Vagina (tissue), 2 donors: ENCODE data around the gene NACC2.

ENCODE experiments used
- CTCF ChIP-seq, 3 experiments: fragments of 450-650 bp in 2 of 3; fragments of 200-600 bp in 1 of 3; sonication (generic) in 1 of 3; IDR thresholded peaks; one replicate each; pipeline ENCODE4 v1.5.1; 2017 to 2019; ENCODE audit warnings: antibody characterized with exemption in 3 of 3, mild to moderate bottlenecking in 2 of 3, moderate library complexity in 2 of 3
- POLR2A ChIP-seq, 2 donors: fragments of 450-650 bp; IDR thresholded peaks; one replicate each; pipeline ENCODE4 v1.6.1; 2017; ENCODE audit warnings: antibody characterized with exemption in 2 of 2, mild to moderate bottlenecking in 2 of 2, moderate library complexity in 2 of 2

DNA sequence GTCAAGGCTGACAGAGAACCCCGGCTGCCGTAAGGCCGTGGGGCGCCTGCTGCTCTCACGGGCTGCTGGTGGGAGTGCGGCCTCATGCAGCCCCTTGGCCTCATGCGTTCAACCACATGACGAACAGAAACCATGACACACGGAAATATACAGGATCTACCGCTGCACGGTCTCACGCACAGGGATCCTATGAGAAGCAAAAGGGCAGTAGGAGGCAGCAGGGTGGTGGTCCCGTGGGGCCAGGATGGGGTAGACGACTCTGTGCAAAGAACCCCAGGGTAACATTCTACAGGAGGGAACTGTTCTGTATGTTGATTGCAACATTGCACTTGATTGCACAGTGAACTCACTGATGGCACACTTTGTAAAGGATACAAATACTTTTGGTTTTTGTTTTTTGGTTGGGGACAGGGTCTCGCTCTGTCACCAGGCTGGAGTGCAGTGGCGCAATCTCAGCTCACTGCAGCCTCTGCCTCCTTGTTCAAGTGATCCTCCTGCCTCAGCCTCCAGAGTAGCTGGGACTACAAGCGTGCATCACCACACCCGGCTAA, 51.6 kb downstream of the NACC2 start:
- no peak for TF ChIP-seq CTCF (IDR thresholded peaks at IDR 0.05)
- no peak for TF ChIP-seq POLR2A (IDR thresholded peaks at IDR 0.05)
